HG03025 (cell line): ENCODE data around the gene CUTA.
"Not testable (repeated sequence)": the region's sequence is repeated elsewhere in the genome, so short reads cannot be mapped to it uniquely, and the experiment has no call there.

ENCODE experiments used
- ATAC-seq: cut with Tn5 transposase; IDR thresholded peaks from one replicate; pipeline ENCODE4 v1.9.1; 2021; ENCODE audit warnings: mild to moderate bottlenecking, moderate library complexity; ENCODE audit not compliant: unreplicated experiment, low FRiP score

The CUTA gene

DNA sequence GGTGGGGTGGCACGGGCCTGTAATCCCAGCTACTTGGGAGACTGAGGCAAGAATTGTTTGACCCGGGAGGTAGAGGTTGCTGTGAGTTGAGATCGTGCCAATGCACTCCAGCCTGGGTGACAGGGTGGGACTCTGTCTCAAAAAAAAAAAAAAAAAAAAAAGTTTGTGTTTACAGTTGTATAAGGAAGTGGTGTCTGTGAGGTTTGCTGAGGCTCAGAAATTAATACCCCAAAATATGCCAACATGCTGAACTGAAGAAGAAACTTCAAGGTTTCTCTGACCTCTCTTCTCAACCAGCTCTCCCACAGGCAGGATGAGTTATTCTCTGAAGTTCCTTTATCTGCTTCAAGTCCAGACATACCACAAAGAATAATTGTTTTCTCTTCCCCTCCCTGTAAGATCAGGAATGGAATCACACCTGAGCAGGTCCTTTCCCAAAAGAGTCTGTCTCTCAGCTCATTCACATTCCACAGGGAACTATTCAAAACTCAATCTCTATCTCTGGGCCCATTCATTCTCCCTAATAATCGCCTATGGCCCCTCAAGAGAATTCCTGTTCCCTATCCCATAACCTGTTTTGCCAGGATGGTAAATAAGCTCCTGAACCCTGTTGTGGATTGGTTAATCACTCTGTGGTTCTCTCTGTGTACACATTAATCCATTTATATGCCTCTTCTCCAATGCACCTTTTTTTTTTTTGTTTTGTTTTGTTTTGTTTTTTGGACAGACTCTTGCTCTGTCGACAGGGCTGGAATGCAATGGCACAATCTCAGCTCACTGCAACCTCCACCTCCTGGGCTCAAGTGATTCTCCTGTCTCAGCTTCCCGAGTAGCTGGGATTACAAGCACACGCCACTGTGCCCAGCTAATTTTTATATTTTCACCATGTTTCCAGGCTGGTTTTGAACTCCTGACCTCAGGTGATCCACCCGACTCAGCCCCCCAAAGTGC, 43.7 kb downstream of the CUTA start:
- no peak for ATAC-seq

DNA sequence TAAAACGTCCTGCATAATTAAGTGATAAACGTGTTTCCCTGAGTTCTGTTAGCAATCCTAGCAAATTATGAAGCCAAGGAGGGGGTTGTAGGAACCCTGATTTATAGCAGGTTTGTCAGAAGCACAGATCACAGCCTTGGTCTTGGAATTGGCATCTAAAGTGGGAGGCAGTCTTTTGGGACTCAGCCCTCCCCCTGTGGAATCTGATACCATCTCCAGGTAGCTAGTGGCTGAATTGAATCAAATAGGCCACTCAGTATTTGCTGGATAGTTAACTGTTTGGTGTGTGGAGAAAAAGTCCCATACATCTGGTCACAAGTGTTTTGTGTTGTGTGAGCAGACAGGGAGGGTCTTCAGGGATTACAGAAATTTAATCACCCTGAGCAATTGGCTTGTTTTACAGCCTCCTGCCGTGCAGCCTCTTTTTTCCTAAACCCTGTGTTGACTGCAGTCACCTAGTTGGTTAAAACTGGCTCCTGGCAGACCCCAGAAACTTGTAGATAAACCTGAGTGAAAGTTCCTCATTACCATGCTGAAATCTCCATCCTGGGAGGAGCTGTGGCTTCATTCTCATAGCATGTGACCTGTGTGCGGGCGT, 45.3 kb downstream of the CUTA start:
- ATAC-seq = no peak

DNA sequence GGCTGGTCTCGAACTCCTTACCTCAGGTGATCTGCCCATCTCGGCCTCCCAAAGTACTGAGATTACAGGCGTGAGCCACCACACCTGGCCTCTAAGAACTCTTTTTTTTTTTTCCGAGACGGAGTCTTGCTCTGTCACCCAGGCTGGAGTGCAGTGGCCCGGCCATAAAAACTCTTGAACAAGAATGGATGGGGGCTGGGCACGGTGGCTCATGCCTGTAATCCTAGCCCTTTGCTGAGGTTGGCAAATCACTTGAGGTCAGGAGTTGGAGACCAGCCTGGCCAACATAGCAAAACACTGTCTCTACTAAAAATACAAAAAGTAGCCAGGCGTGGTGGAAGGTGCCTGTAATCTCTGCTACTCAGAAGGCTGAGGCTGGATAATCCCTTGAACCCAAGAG, 46.0 kb downstream of the CUTA start:
- ATAC-seq = not testable (repeated sequence)

DNA sequence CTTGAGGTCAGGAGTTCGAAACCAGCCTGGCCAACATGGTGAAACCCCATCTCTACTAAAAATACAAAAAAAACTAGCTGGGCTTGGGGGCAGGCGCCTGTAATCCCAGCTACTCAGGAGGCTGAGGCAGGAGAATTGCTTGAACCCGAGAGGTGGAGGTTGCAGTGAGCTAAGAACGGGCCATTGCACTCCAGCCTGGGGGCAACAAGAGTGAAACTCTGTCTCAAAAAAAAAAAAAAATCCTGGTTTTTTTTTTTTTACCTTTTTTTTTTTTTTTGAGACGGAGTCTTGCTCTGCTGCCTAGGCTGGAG, 50.2 kb downstream of the CUTA start:
- ATAC-seq = not testable (repeated sequence)

DNA sequence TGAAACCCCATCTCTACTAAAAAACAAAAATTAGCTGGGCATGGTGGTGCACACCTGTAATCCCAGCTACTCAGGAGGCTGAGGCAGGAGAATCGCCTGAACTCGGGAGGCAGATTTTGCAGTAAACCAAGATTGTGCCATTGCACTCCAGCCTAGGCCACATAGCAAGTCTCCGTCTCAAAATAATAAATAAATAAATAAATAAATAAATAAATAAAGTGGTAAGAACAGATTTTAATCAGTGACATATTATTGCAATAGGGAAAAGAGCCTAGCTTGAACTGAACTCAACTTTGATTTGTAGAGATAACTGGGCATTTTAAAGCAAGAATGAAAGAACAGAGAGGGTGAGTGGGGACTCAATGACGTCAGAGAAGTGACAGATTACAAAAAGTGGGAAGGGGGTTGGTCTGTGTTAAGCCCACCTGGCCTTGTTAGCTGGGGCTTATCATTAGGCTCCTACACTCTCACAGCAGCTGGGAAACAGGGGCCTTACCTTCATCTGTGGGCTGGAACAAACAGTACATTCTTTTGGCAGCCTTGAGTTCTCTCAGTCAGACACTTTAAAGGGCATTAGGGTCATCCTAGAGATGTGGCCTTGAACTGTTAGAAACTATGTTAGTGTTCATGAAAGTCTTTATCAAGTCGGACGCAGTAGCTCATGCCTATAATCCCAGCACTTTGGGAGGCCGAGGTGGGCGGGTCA, 50.7 kb downstream of the CUTA start:
- ATAC-seq = no peak
